ENCODE results near the gene TNFRSF13B. TPM values are rescaled to one million over a fixed set of nuclear protein-coding genes. Genes with fewer than 3 reads are reported as not detected.
"Not testable (repeated sequence)": the region's sequence is repeated elsewhere in the genome, so short reads cannot be mapped to it uniquely, and the experiment has no call there.

TNFRSF13B gene
- polyA plus RNA-seq, 1 of the 3 experiments (the other 2 are of a cell fraction), result not detected

DNA sequence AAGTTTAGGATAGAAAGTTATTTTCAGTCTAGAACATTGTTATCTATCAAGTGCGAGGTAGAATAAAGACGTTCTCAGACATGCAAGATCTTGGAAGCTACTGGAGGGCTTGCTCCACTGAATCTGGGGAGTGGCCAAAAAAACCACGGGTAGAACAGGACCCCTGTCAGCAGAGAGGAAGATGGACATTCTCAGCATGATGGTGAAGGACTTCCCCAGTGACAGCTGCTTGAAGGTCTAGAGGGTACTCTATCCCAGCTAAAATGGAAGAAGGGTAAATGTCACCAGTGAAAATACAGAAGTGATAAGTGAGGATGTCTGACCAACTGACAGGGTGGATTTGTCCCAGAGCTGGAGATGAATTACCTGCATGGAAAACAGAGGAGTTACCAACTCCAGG lies 10.1 kb downstream of the TNFRSF13B start:
- Histone ChIP-seq H3K4me1 (ENCODE audit: control insufficient read depth in 1 of 2, insufficient read depth in 2 of 2, low read depth in 1 of 2, low read length in 1 of 2) (no peaks in the 10 kb centered on the region), H3K27me3 (ENCODE audit: insufficient read depth) (no peaks in the 10 kb centered on the region; the same call in 1 of the 2 replicates), H4K20me1 (ENCODE audit: insufficient read depth) (no peaks in the 10 kb centered on the region), H2AFZ (ENCODE audit: low read depth) (no peak overlapping the region), H3K9ac (no peak overlapping the region), H3K27ac (ENCODE audit: low read depth in 2 of 2, low read length in 1 of 2) (no peak overlapping the region), H3K9me3 (no peaks in the 10 kb centered on the region), H3K4me3 (ENCODE audit: low read depth in 2 of 2, low read length in 1 of 2) (no peak overlapping the region), H3F3A (replicated peaks; ENCODE audit: insufficient read depth) (no peaks in the 10 kb centered on the region), H3K4me2 (no peak overlapping the region), H3K9me2 (no peaks in the 10 kb centered on the region), H3K79me2 (ENCODE audit: insufficient read depth) (no peaks in the 10 kb centered on the region), H3K36me3 (replicated peaks in 1 of 2; ENCODE audit: control insufficient read depth in 1 of 2, insufficient read depth in 2 of 2, low read length in 1 of 2) (no peaks in the 10 kb centered on the region)
- TF ChIP-seq, protein P1, sequence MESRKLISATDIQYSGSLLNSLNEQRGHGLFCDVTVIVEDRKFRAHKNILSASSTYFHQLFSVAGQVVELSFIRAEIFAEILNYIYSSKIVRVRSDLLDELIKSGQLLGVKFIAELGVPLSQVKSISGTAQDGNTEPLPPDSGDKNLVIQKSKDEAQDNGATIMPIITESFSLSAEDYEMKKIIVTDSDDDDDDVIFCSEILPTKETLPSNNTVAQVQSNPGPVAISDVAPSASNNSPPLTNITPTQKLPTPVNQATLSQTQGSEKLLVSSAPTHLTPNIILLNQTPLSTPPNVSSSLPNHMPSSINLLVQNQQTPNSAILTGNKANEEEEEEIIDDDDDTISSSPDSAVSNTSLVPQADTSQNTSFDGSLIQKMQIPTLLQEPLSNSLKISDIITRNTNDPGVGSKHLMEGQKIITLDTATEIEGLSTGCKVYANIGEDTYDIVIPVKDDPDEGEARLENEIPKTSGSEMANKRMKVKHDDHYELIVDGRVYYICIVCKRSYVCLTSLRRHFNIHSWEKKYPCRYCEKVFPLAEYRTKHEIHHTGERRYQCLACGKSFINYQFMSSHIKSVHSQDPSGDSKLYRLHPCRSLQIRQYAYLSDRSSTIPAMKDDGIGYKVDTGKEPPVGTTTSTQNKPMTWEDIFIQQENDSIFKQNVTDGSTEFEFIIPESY (IDR thresholded peaks at IDR 0.05; ENCODE audit: borderline replicate concordance, low read depth), result no peak
- TF ChIP-seq, protein P2, sequence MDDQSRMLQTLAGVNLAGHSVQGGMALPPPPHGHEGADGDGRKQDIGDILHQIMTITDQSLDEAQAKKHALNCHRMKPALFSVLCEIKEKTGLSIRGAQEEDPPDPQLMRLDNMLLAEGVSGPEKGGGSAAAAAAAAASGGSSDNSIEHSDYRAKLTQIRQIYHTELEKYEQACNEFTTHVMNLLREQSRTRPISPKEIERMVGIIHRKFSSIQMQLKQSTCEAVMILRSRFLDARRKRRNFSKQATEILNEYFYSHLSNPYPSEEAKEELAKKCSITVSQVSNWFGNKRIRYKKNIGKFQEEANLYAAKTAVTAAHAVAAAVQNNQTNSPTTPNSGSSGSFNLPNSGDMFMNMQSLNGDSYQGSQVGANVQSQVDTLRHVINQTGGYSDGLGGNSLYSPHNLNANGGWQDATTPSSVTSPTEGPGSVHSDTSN (IDR thresholded peaks at IDR 0.05), result no peak
- TF ChIP-seq SMC3 (IDR thresholded peaks at IDR 0.05; ENCODE audit: low read depth, low read length) (no peak), CHD2 (IDR thresholded peaks at IDR 0.05; ENCODE audit: low read length, partially characterized antibody) (no peak), TAF1 (IDR thresholded peaks at IDR 0.05; ENCODE audit: borderline replicate concordance, low read depth, low read length) (no peak)
- TF ChIP-seq, protein P3, sequence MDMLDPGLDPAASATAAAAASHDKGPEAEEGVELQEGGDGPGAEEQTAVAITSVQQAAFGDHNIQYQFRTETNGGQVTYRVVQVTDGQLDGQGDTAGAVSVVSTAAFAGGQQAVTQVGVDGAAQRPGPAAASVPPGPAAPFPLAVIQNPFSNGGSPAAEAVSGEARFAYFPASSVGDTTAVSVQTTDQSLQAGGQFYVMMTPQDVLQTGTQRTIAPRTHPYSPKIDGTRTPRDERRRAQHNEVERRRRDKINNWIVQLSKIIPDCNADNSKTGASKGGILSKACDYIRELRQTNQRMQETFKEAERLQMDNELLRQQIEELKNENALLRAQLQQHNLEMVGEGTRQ (IDR thresholded peaks at IDR 0.05; ENCODE audit: borderline replicate concordance, low read depth, low read length), result no peak
- ChIA-PET CTCF (interaction anchor here (0.8 to 1.1 kb wide), 2 partner anchors 28 to 30 kb away, joined by 3 to 4 read pairs; no protein-coding TSS in a partner anchor), POLR2A (no interaction called here)
- DNase-seq, result no peak
- 9% methylated on average over 3 of the region's 3 CpGs for WGBS (ENCODE audit: low lambda C conversion rate)

DNA sequence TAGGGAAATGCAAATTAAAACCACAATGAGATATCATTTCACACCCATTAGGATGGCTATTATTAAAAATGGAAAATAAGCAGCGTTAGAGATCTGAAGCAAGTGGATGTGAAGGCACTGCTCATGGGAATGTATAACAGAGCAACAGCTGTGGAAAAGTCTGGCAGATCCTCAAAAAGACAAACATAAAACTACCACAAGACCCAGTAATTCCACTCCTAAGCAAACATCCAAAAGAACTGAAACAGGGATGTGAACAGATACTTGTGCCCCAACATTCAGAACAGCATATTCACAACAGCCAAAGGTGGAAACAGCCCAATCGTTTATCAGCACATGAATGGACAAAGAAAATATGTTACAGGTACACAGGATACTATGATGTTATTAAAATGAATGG lies 10.9 kb downstream of the TNFRSF13B start:
- CTCF ChIA-PET, result interaction anchor here (0.8 kb wide), 1 partner anchor 30 kb away, joined by 4 read pairs; no protein-coding TSS in a partner anchor
- WGBS (ENCODE audit: low lambda C conversion rate), result 5% methylated on average over 2 of the region's 2 CpGs
- H3K27me3 ChIP-seq (ENCODE audit: insufficient read depth); H3K27ac ChIP-seq (ENCODE audit: low read depth in 2 of 2, low read length in 1 of 2); POLR2A ChIA-PET; H3K9me2 ChIP-seq; H3K79me2 ChIP-seq (ENCODE audit: insufficient read depth); H3K9me3 ChIP-seq; H2AFZ ChIP-seq (ENCODE audit: low read depth); DNase-seq; H3F3A ChIP-seq (replicated peaks; ENCODE audit: insufficient read depth); H3K4me2 ChIP-seq; H3K9ac ChIP-seq; H3K4me1 ChIP-seq (ENCODE audit: control insufficient read depth in 1 of 2, insufficient read depth in 2 of 2, low read depth in 1 of 2, low read length in 1 of 2); H4K20me1 ChIP-seq (ENCODE audit: insufficient read depth); H3K36me3 ChIP-seq (replicated peaks in 1 of 2; ENCODE audit: control insufficient read depth in 1 of 2, insufficient read depth in 2 of 2, low read length in 1 of 2); H3K4me3 ChIP-seq (ENCODE audit: low read depth in 2 of 2, low read length in 1 of 2): not testable (repeated sequence)

DNA sequence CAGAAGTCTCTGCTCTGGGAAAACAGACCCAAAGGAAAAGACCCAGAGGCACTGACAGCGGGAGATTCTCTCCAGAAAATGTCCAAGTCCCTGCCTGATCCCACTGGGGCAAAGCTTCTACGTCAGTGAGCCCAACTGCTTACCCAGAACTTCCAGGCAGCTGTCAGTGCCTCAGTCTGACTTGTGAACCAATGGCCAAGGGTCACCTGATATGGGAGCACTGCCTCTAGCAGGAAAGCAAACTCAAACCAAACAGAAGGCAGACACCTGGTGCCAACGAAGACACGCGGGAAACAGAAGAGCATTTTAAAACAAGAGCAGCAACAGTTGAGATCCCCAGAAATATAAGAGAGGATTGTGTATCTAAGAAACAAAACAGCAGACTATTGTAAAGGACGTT lies 16.9 kb downstream of the TNFRSF13B start:
- H3K27me3 ChIP-seq (ENCODE audit: insufficient read depth), result peaks cover 15% of the 10 kb centered on the region; the same call in 1 of the 2 replicates
- H2AFZ ChIP-seq (ENCODE audit: low read depth); POLR2A ChIA-PET; H3K4me3 ChIP-seq (ENCODE audit: low read depth in 2 of 2, low read length in 1 of 2); H3K9me3 ChIP-seq; CTCF ChIA-PET; H3K27ac ChIP-seq (ENCODE audit: low read depth in 2 of 2, low read length in 1 of 2); DNase-seq; H4K20me1 ChIP-seq (ENCODE audit: insufficient read depth); H3K4me1 ChIP-seq (ENCODE audit: control insufficient read depth in 1 of 2, insufficient read depth in 2 of 2, low read depth in 1 of 2, low read length in 1 of 2); H3K9me2 ChIP-seq; H3K79me2 ChIP-seq (ENCODE audit: insufficient read depth); H3K36me3 ChIP-seq (replicated peaks in 1 of 2; ENCODE audit: control insufficient read depth in 1 of 2, insufficient read depth in 2 of 2, low read length in 1 of 2); H3K4me2 ChIP-seq; H3K9ac ChIP-seq; H3F3A ChIP-seq (replicated peaks; ENCODE audit: insufficient read depth): not testable (repeated sequence)
- WGBS (ENCODE audit: low lambda C conversion rate), result 14% methylated on average over 6 of the region's 6 CpGs
